C4-2B (cell line): Measurements from ENCODE around the gene EFTUD2.

Experiments
- ZFX ChIP-seq: fragments of 450-650 bp; IDR thresholded peaks from 2 replicates; pipeline ENCODE4 v1.6.1; 2017
- TF ChIP-seq, protein P1 (sequence below): fragments of 450-650 bp; conservative IDR thresholded peaks from 2 replicates; pipeline ENCODE4 v1.5.1; 2017; ENCODE audit warnings: mild to moderate bottlenecking

DNA sequence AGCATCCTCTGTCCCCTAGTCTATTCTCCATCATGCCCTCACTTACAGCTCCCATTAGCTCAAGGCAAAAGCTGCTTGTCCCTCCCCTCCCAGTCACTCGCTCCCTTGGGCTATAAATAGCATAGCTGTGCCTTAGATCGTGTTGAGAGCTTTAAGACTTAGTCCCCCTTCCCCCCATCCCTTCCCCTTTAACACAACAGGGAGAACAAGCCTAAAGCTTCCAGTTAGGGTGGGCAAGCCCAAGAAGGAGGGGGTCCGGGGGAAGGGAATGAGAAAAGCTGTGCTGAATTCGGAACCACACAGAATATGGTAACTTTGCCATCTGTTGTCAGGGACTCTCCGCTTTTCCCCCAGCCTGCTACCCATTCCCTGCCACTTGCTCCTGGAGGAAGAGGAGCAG, 56.5 kb downstream of the EFTUD2 start:
- TF ChIP-seq, protein P1, sequence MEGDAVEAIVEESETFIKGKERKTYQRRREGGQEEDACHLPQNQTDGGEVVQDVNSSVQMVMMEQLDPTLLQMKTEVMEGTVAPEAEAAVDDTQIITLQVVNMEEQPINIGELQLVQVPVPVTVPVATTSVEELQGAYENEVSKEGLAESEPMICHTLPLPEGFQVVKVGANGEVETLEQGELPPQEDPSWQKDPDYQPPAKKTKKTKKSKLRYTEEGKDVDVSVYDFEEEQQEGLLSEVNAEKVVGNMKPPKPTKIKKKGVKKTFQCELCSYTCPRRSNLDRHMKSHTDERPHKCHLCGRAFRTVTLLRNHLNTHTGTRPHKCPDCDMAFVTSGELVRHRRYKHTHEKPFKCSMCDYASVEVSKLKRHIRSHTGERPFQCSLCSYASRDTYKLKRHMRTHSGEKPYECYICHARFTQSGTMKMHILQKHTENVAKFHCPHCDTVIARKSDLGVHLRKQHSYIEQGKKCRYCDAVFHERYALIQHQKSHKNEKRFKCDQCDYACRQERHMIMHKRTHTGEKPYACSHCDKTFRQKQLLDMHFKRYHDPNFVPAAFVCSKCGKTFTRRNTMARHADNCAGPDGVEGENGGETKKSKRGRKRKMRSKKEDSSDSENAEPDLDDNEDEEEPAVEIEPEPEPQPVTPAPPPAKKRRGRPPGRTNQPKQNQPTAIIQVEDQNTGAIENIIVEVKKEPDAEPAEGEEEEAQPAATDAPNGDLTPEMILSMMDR, result no peak
- TF ChIP-seq ZFX, result no peak
